ENCODE results near the gene TSR1.

DNA sequence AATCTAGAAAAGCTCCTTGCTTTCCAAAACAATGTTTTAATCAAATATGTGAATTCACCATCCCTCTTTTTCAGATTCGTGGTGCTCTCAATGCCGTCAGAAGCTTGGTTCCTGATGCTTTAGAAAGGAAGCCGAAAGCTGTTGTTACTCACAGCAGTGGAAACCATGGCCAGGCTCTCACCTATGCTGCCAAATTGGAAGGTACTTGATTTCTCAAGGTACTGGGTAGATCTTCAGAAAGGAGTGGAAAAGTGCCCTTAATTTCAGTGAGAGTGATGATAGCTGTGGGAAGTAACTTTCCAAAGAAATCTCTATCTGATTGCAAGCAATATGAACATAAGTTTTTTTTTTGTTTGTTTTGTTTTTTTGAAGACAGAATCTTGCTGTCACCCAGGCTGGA lies 18.5 kb downstream of the TSR1 start:
- TF ChIP-seq, protein P1, sequence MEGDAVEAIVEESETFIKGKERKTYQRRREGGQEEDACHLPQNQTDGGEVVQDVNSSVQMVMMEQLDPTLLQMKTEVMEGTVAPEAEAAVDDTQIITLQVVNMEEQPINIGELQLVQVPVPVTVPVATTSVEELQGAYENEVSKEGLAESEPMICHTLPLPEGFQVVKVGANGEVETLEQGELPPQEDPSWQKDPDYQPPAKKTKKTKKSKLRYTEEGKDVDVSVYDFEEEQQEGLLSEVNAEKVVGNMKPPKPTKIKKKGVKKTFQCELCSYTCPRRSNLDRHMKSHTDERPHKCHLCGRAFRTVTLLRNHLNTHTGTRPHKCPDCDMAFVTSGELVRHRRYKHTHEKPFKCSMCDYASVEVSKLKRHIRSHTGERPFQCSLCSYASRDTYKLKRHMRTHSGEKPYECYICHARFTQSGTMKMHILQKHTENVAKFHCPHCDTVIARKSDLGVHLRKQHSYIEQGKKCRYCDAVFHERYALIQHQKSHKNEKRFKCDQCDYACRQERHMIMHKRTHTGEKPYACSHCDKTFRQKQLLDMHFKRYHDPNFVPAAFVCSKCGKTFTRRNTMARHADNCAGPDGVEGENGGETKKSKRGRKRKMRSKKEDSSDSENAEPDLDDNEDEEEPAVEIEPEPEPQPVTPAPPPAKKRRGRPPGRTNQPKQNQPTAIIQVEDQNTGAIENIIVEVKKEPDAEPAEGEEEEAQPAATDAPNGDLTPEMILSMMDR (conservative IDR thresholded peaks at IDR 0.05; ENCODE audit: low read depth, low read length), result no peak
- TF ChIP-seq EZH2 (IDR thresholded peaks at IDR 0.05; ENCODE audit: low read length, unreplicated experiment) (no peak), EZH2phosphoT487 (IDR thresholded peaks at IDR 0.05; ENCODE audit: borderline replicate concordance, low read length) (no peak)

All from PC-3 (cell line).